ENCODE measurements around the gene CLCN7.

Gene CLCN7

GRCh38 chr16:1429012-1429411 lies 45.8 kb downstream of the CLCN7 start:
- DNase-seq = no peak

- DNase-seq = no peak
Measured at GRCh38 chr16:1428511-1428910, 46.3 kb downstream of the CLCN7 start.

GRCh38 chr16:1427473-1428461 lies 47.1 kb downstream of the CLCN7 start:
- DNase-seq = no peak

- peak; percentile 90 for DNase-seq
Measured at GRCh38 chr16:1426734-1427471, 47.9 kb downstream of the CLCN7 start.

- DNase-seq = no peak
Measured at GRCh38 chr16:1425616-1426370, 49.0 kb downstream of the CLCN7 start.

GRCh38 chr16:1424028-1424427 lies 50.8 kb downstream of the CLCN7 start:
- no peak for DNase-seq

GRCh38 chr16:1422076-1422475 lies 52.8 kb downstream of the CLCN7 start:
- no peak for DNase-seq

- DNase-seq = no peak
Measured at GRCh38 chr16:1420111-1420539, 54.7 kb downstream of the CLCN7 start.

GRCh38 chr16:1416521-1416941 lies 58.3 kb downstream of the CLCN7 start:
- DNase-seq = no peak

GRCh38 chr16:1414532-1415260 lies 60.1 kb downstream of the CLCN7 start, which contains the start of gene UNKL:
TSS of gene UNKL (minus strand) at chr16:1414704. CDS start at chr16:1414691, 13 bp downstream.
- peak; percentile 52 for DNase-seq

GRCh38 chr16:1413684-1414531 lies 60.9 kb downstream of the CLCN7 start:
- DNase-seq = peak; percentile 35

GRCh38 chr16:1412847-1413246 lies 62.0 kb downstream of the CLCN7 start:
- no peak for DNase-seq

- peak; percentile 76 for DNase-seq
Measured at GRCh38 chr16:1408171-1408837, 66.5 kb downstream of the CLCN7 start.

- no peak for DNase-seq
Measured at GRCh38 chr16:1407753-1408152, 67.1 kb downstream of the CLCN7 start.

GRCh38 chr16:1403733-1404132 lies 71.1 kb downstream of the CLCN7 start:
- no peak for DNase-seq

- DNase-seq = no peak
Measured at GRCh38 chr16:1403036-1403435, 71.8 kb downstream of the CLCN7 start.

- no peak for DNase-seq
Measured at GRCh38 chr16:1401758-1402154, 73.1 kb downstream of the CLCN7 start.

GRCh38 chr16:1401061-1401757 lies 73.6 kb downstream of the CLCN7 start:
- no peak for DNase-seq

GRCh38 chr16:1398826-1399581 lies 75.8 kb downstream of the CLCN7 start:
- no peak for DNase-seq

Data from NCI-H1092 treated with DMSO at 0.1 percent for 48 hours (cell line).